ENCODE data around the gene SMR3B. TPM values are rescaled to one million over a fixed set of nuclear protein-coding genes. Genes with fewer than 3 reads are reported as not detected.

SMR3B gene
- total RNA-seq, 1 experiment from 2014 or later: not detected

DNA sequence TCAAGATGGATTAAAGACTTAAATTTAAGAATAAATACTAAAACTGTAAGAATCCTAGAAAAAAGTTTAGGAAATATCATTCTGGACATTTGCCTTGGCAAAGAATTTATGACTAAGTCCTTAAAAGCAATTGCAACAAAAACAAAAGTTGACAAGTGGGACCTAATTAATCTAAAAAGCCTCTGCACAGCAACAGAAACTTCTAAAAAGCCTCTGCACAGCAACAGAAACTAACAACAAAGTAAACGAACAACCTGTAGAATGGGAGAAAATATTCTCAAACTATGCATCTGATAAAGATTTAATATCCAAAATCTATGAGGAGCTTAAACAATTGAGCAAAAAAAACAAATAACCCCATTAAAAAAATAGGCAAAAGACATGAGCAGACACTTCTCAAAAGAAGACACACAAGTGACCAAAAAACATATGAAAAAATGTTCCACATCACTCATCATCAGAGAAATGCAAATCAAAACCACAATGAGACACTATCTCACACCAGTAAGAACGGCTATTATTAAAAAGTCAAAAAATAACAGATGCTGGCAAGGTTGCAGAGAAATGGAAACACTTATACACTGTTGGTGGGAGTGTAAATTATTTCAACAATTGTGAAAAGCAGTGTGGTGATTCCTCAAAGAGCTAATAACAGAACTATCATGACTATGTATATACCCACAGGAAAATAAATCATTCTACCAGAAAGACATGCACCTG lies 9.3 kb downstream of the SMR3B start:
- H3K4me1 ChIP-seq (ENCODE audit: insufficient read depth, low read length): no peaks in the 10 kb centered on the region
- no peak overlapping the region for H2BK12ac ChIP-seq (ENCODE audit: insufficient read length, low read depth, low read length)
- no peak overlapping the region for H2BK5ac ChIP-seq (ENCODE audit: insufficient read length, low read length)
- no peak overlapping the region for H4K8ac ChIP-seq (replicated peaks; ENCODE audit: insufficient read length, low read depth, low read length)
- no peak overlapping the region for H3K9ac ChIP-seq (ENCODE audit: extremely low read depth, insufficient read length, low read length)
- no peak overlapping the region for H3K4ac ChIP-seq (ENCODE audit: low read depth, low read length)
- no peak overlapping the region for H3T11ph ChIP-seq (ENCODE audit: low read length)
- no peaks in the 10 kb centered on the region for H3K79me1 ChIP-seq (ENCODE audit: insufficient read depth, low read depth, low read length, poor library complexity, severe bottlenecking)
- Mint-ChIP-seq H3K4me1 (no peaks in the 10 kb centered on the region), H3K4me3 (no peak overlapping the region), H3K36me3 (ENCODE audit: insufficient read depth in 1 of 3, low read depth in 3 of 3) (no peaks in the 10 kb centered on the region), H3K9me3 (no peaks in the 10 kb centered on the region), H3K27ac (no peak overlapping the region), H3K27me3 (ENCODE audit: low read depth) (no peaks in the 10 kb centered on the region)
- H3K14ac ChIP-seq (ENCODE audit: insufficient read depth, low read length): no peak overlapping the region
- H3K4me2 ChIP-seq (ENCODE audit: insufficient read depth, insufficient read length, low read length): no peak overlapping the region
- no peak for DNase-seq
- no peak overlapping the region for H3K27ac ChIP-seq (ENCODE audit: insufficient read length, low read depth, low read length)
- H4K91ac ChIP-seq (ENCODE audit: insufficient read length, low read depth, low read length): no peak overlapping the region
- H3K9me3 ChIP-seq (ENCODE audit: control insufficient read depth, low read depth, low read length): no peaks in the 10 kb centered on the region
- no peaks in the 10 kb centered on the region for H3K79me2 ChIP-seq (ENCODE audit: insufficient read depth, low read length)
- no peak overlapping the region for H2AFZ ChIP-seq (ENCODE audit: low read length)
- no peak overlapping the region for H4K5ac ChIP-seq (ENCODE audit: insufficient read length, low read depth, low read length)
- no CpG with 5 or more reads among the region's 2 CpGs for WGBS (ENCODE audit: extremely low coverage, insufficient read length, low lambda C conversion rate)
- H3K18ac ChIP-seq (ENCODE audit: insufficient read length, low read depth, low read length): no peak overlapping the region
- H3K23me2 ChIP-seq (ENCODE audit: insufficient read length, low read depth, low read length, poor library complexity, severe bottlenecking): no peaks in the 10 kb centered on the region
- H4K20me1 ChIP-seq (ENCODE audit: control insufficient read depth, insufficient read depth, insufficient read length): no peaks in the 10 kb centered on the region
- H3K56ac ChIP-seq (ENCODE audit: insufficient read length, low read depth, low read length): no peak overlapping the region
- no peak overlapping the region for H3K23ac ChIP-seq (ENCODE audit: insufficient read length, low read depth, low read length)
- H2AK5ac ChIP-seq (ENCODE audit: insufficient read length, low read length): no peak overlapping the region
- TF ChIP-seq, protein P1, sequence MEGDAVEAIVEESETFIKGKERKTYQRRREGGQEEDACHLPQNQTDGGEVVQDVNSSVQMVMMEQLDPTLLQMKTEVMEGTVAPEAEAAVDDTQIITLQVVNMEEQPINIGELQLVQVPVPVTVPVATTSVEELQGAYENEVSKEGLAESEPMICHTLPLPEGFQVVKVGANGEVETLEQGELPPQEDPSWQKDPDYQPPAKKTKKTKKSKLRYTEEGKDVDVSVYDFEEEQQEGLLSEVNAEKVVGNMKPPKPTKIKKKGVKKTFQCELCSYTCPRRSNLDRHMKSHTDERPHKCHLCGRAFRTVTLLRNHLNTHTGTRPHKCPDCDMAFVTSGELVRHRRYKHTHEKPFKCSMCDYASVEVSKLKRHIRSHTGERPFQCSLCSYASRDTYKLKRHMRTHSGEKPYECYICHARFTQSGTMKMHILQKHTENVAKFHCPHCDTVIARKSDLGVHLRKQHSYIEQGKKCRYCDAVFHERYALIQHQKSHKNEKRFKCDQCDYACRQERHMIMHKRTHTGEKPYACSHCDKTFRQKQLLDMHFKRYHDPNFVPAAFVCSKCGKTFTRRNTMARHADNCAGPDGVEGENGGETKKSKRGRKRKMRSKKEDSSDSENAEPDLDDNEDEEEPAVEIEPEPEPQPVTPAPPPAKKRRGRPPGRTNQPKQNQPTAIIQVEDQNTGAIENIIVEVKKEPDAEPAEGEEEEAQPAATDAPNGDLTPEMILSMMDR (conservative IDR thresholded peaks at IDR 0.05): no peak
- no peaks in the 10 kb centered on the region for H3K27me3 ChIP-seq (ENCODE audit: insufficient read depth, low read length)
- no peak overlapping the region for H2BK15ac ChIP-seq (ENCODE audit: low read depth, low read length)
- no peak overlapping the region for H2BK120ac ChIP-seq (ENCODE audit: low read depth, low read length, poor library complexity, severe bottlenecking)
- no peak overlapping the region for H2BK20ac ChIP-seq (ENCODE audit: low read depth, low read length, poor library complexity, severe bottlenecking)

Data from H9 (cell line).